ENCODE measurements around the gene FAM47A. TPM values are rescaled to one million over a fixed set of nuclear protein-coding genes. Genes with fewer than 3 reads are reported as not detected.

Gene FAM47A
- total RNA-seq, 5 donors from 2014 or later (not counting 1 experiment from before 2014, with no cell fraction given) = not detected

GRCh38 chrX:34126011-34126410 is 6.1 kb downstream of the FAM47A start:
- H3K4me1 ChIP-seq (ENCODE audit: control insufficient read depth in 1 of 2, extremely low read depth in 1 of 2, insufficient read depth in 2 of 2, low read length in 2 of 2) = no peaks in the 10 kb centered on the region
- ATAC-seq (replicated peaks in 1 of 4) = no peak
- H3K27ac Mint-ChIP-seq = no peak overlapping the region
- DNase-seq = no peak
- H3K36me3 ChIP-seq (ENCODE audit: control insufficient read depth in 2 of 2, extremely low read depth in 1 of 2, insufficient read depth in 1 of 2, low read length in 1 of 2) = no peaks in the 10 kb centered on the region
- no peaks in the 10 kb centered on the region for H3K36me3 Mint-ChIP-seq
- CTCF ChIA-PET = no interaction called here
- H3K9me3 Mint-ChIP-seq = peaks cover 0 to 5% (median 3%) of the 10 kb centered on the region in 3 donors
- H3K4me3 ChIP-seq (ENCODE audit: control insufficient read depth in 1 of 2, extremely low read depth in 1 of 2, low read length in 1 of 2) = no peak overlapping the region
- 66% methylated on average over 2 of the region's 5 CpGs for WGBS (ENCODE audit: insufficient coverage)
- no peaks in the 10 kb centered on the region for H3K4me1 Mint-ChIP-seq
- H3K27me3 ChIP-seq (replicated peaks in 1 of 2; ENCODE audit: control insufficient read depth in 2 of 2, extremely low read depth in 1 of 2, insufficient read depth in 2 of 2, low read length in 1 of 2) = no peaks in the 10 kb centered on the region
- H3K27me3 Mint-ChIP-seq = no peaks in the 10 kb centered on the region
- H3K4me3 Mint-ChIP-seq = no peak overlapping the region
- POLR2A ChIA-PET = no interaction called here
- H3K27ac ChIP-seq (ENCODE audit: low read length) = no peak overlapping the region
- H3K9me3 ChIP-seq = no peaks in the 10 kb centered on the region

- no peaks in the 10 kb centered on the region for H3K27me3 Mint-ChIP-seq
- DNase-seq (no peak), ATAC-seq (replicated peaks in 1 of 4) (no peak)
- no peak overlapping the region for H3K4me3 Mint-ChIP-seq
- H3K4me1 Mint-ChIP-seq = no peaks in the 10 kb centered on the region
- H3K27ac Mint-ChIP-seq = no peak overlapping the region
- H3K36me3 Mint-ChIP-seq = no peaks in the 10 kb centered on the region
- Histone ChIP-seq H3K36me3 (ENCODE audit: control insufficient read depth in 2 of 2, extremely low read depth in 1 of 2, insufficient read depth in 1 of 2, low read length in 1 of 2) (no peaks in the 10 kb centered on the region), H3K27me3 (replicated peaks in 1 of 2; ENCODE audit: control insufficient read depth in 2 of 2, extremely low read depth in 1 of 2, insufficient read depth in 2 of 2, low read length in 1 of 2) (no peaks in the 10 kb centered on the region), H3K27ac (ENCODE audit: low read length) (no peak overlapping the region), H3K4me1 (ENCODE audit: control insufficient read depth in 1 of 2, extremely low read depth in 1 of 2, insufficient read depth in 2 of 2, low read length in 2 of 2) (no peaks in the 10 kb centered on the region), H3K4me3 (ENCODE audit: control insufficient read depth in 1 of 2, extremely low read depth in 1 of 2, low read length in 1 of 2) (no peak overlapping the region), H3K9me3 (no peaks in the 10 kb centered on the region)
- peaks cover 0 to 4% (median 0%) of the 10 kb centered on the region in 3 donors for H3K9me3 Mint-ChIP-seq
- ChIA-PET CTCF (no interaction called here), POLR2A (interaction anchor here in 1 of 2 donors (0.6 to 0.7 kb wide), 2 partner anchors 10 to 57 kb away, joined by 3 to 5 read pairs; no protein-coding TSS in a partner anchor)
- no CpG with 5 or more reads among the region's 2 CpGs for WGBS (ENCODE audit: insufficient coverage)
These were observed 13.0 kb downstream of the FAM47A start for GRCh38 chrX:34119122-34119521.

- Mint-ChIP-seq H3K36me3 (no peaks in the 10 kb centered on the region), H3K27me3 (no peaks in the 10 kb centered on the region), H3K9me3 (peaks cover 0 to 9% (median 0%) of the 10 kb centered on the region in 3 donors), H3K4me1 (no peaks in the 10 kb centered on the region), H3K4me3 (no peak overlapping the region), H3K27ac (no peak overlapping the region)
- POLR2A ChIA-PET = no interaction called here
- CTCF ChIA-PET = no interaction called here
- Histone ChIP-seq H3K4me3 (ENCODE audit: control insufficient read depth in 1 of 2, extremely low read depth in 1 of 2, low read length in 1 of 2) (no peak overlapping the region), H3K27ac (ENCODE audit: low read length) (no peak overlapping the region), H3K4me1 (ENCODE audit: control insufficient read depth in 1 of 2, extremely low read depth in 1 of 2, insufficient read depth in 2 of 2, low read length in 2 of 2) (no peaks in the 10 kb centered on the region), H3K27me3 (replicated peaks in 1 of 2; ENCODE audit: control insufficient read depth in 2 of 2, extremely low read depth in 1 of 2, insufficient read depth in 2 of 2, low read length in 1 of 2) (no peaks in the 10 kb centered on the region), H3K9me3 (no peaks in the 10 kb centered on the region), H3K36me3 (ENCODE audit: control insufficient read depth in 2 of 2, extremely low read depth in 1 of 2, insufficient read depth in 1 of 2, low read length in 1 of 2) (no peaks in the 10 kb centered on the region)
- DNase-seq = no peak
- no peak for ATAC-seq (replicated peaks in 1 of 4)
- no CpG with 5 or more reads among the region's 1 CpG for WGBS (ENCODE audit: insufficient coverage)
These were observed 19.7 kb downstream of the FAM47A start for GRCh38 chrX:34112459-34112858.
